HG03378 (cell line): ENCODE measurements around the gene NSF.
"Not testable (repeated sequence)": the region's sequence is repeated elsewhere in the genome, so short reads cannot be mapped to it uniquely, and the experiment has no call there.

Experiments used
- ATAC-seq: cut with Tn5 transposase; IDR thresholded peaks from one replicate; pipeline ENCODE4 v1.9.1; 2021; ENCODE audit warnings: mild to moderate bottlenecking, moderate library complexity; ENCODE audit not compliant: unreplicated experiment

NSF gene

DNA sequence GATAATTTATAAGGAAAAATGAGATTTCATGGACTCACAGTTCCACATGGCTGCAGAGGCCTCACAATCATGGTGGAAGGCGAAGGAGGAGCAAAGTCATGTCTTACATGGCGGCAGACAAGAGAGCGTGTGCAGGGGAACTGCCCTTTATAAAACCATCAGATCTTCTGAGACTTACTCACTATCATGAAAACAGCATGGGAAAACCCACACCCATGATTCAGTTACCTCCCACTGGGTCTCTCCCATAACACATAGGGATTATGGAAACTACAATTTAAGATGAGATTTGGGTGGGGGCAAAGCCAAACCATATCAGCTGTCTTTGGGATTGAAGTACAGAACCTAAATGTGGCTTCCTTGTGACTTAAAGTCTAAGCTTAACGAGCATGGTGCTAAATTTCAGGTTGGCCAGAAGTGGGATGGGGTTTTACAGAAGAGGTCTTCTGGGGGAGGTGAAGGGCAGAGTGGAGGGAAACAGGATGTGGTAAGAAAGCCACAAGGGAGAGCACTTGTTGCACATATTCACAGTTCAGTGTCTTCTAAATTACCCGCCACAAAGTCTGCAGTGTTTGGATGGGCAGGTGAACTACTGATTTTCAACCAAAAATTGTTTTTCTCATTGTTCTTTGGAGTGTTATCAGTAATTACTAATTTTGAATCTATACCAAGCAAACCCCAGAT lies 38.4 kb downstream of the NSF start:
- ATAC-seq, result not testable (repeated sequence)

DNA sequence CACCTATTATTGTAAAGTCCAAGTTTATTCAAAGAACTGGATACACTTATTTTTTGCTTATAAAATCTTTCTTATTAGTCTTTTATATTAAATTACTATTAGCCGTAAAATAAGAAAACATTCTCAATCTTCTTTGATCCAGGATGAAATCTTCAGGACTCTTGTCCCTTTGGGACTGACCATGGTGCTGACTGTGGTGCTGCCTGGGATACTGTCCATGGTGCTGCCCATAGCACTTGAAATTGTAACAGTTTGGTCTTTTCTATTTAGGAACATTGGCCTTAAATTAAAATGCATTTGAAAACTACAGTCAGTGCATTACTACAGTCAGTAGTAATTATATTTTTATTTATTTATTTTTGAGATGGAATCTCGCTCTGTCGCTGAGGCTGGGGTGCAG lies 41.7 kb downstream of the NSF start:
- not testable (repeated sequence) for ATAC-seq

- not testable (repeated sequence) for ATAC-seq
These were observed 44.4 kb downstream of the NSF start for GRCh38 chr17:46634844-46635243.

DNA sequence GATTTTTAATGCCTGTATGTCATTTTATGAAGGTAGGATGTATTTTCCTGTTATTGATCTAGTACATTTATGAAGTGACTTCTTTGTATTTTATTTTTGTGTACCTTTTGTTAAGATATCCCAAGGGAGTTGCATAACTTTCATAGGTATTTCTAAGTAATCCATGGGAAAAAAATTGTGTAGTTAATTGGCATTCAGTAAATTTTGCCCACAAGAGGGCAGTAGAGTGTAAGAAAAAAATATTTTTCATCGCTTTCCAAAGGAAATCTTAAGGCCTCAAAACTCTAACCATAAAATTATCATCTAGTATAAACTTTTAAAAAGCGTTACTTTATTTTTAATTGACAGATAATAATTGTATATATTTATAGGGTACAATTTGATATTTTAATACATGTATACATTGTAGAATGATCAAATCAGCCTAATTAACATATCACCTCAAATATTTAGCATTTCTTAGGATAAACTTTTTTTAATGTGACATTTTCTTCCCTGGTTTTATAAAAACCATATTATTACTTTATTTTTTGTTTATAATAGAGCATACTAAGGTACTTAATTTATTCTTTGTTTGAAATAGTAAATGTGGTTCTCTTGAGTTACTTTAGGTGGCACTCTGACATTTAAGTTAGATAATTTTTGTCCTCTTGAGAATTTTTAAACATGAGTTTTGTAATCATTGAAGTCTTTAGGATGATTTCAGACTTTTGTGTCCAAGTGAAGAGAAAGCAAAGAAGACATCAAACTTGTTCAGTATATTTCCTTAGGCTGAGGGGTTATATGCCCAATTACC lies 51.6 kb downstream of the NSF start:
- not testable (repeated sequence) for ATAC-seq

- ATAC-seq, result not testable (repeated sequence)
These were observed 56.8 kb downstream of the NSF start for GRCh38 chr17:46647251-46647650.

GRCh38 chr17:46647688-46648278 lies 57.3 kb downstream of the NSF start:
- ATAC-seq, result not testable (repeated sequence)

- ATAC-seq, result not testable (repeated sequence)
These were observed 58.8 kb downstream of the NSF start for GRCh38 chr17:46649246-46649645.

DNA sequence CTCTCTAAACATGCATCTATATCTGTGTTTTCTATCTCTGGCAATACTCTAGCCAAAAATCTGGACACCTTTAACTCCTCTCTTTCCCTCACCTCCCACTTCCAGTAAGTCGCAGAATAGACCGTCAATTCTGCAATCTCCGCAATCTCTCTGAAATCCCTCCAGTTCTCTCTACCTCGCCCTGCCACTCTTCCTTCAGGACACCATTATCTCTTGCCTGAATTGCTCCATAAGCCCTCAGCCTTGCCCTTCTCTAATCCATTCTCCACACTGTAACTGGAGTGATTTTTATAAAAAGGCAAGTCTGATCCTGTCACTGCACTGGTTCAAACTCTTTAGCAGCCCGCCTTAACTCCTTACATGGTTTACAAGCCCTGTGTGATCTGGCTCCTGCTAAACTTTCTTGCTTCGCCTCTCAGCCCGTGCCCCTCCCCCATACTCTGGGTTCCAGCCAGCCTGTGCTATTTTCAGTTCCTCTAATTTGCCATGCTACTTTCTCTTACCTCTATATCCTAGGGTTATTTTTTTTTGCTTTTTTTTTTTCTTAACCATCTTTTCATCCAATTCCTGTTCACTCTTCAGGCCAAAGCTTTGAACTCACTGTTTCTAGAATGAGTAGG lies 61.7 kb downstream of the NSF start:
- ATAC-seq, result not testable (repeated sequence)

GRCh38 chr17:46658235-46658634 lies 67.8 kb downstream of the NSF start:
- ATAC-seq, result not testable (repeated sequence)

GRCh38 chr17:46659702-46660101 lies 69.2 kb downstream of the NSF start:
- ATAC-seq, result not testable (repeated sequence)

DNA sequence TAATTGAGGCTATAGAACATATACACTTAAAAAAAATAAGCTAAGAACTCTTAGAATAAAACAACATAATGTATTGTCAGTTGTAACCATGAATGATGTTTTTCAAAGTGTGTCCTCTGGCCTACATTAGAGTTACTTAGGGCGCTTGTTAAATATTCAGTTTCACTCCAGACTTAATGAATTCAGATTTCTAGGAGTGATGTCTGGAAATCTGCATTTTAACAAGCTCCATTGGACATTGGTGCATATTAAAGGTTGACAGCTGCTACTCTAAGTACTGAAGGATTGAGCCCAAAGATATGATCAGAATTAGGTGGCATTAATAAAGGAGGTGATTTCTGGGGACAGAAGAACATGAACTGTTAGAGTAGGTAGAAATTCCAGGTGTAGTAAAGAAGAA lies 72.7 kb downstream of the NSF start:
- not testable (repeated sequence) for ATAC-seq

GRCh38 chr17:46663552-46663951 lies 73.1 kb downstream of the NSF start:
- ATAC-seq, result not testable (repeated sequence)

DNA sequence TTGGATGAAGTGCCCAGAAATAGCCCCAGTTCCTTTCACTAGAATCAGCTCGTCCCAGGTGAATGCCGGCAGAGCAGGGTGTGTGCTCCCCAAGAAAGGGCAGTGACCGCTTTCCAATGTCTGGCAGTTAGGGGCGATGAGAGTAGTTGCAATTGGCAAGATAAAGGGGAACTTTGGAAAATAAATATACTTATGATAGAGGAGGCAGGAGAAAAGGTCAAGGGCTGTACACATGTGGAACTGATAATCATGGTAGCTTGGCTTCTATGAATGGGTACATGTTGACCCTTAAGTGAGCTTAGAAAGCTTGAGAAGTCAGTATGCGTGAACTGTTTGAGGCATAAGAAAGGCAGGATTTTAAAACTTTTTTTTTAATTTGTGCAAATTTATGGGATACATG lies 75.5 kb downstream of the NSF start:
- ATAC-seq, result not testable (repeated sequence)

DNA sequence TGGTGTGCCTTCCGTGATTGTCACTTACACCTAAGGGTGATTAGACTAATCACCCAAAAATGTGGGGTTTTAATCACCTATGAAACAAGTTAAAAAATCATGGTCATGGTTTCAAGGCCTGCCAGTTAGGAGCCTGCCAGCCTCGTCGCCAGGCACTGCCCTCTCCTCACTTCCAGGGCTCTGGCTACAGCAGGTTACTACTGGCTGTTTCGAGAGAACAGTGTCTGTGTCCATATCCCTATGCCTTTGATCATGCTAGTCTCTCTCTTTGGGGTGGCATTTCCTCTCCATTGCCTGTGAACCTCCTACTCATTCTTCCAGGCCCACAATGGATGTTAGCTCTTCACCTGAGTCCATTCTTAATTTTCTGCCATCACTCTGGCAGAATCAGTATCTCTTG lies 80.3 kb downstream of the NSF start:
- ATAC-seq, result not testable (repeated sequence)

DNA sequence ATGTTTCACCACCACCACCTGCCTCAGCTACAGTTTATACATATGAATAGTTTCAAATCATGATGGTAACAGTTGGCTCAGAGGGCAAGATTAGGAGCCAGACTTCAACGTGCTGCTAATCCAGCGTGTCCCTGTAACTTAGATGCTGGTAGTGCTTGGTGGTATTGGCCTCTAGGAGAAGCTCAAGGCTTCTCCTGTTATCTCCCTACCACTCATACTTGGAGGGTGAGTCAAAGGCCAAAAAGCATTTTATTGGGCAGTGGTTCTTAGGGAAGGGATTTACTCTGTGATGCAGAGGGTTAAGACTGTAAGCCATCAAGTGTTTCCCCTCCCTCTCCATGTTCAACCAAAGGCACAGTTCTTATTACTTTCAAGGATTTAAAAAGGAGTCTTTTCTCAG lies 82.3 kb downstream of the NSF start:
- ATAC-seq, result not testable (repeated sequence)

GRCh38 chr17:46677819-46678218 lies 87.3 kb downstream of the NSF start:
- not testable (repeated sequence) for ATAC-seq

GRCh38 chr17:46683653-46684052 lies 93.2 kb downstream of the NSF start:
- not testable (repeated sequence) for ATAC-seq

DNA sequence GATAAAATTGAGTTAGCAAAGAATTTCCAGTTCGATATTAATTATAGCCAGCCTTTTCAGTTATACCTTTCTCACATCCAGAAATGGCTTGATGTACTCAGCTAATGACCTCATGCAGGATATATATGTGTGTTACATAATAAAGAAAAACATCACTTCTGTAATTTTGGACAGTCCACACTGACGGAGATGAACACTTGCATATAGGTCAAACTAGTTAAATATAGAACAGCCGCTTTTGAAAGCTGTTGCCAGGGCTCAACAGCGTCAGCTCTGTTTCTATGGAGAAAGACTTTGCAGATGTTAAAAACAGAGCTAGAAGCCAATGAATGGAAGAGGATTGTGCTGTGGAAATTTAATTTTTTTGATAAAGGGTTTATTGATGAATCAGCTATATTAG lies 94.8 kb downstream of the NSF start:
- ATAC-seq, result not testable (repeated sequence)

DNA sequence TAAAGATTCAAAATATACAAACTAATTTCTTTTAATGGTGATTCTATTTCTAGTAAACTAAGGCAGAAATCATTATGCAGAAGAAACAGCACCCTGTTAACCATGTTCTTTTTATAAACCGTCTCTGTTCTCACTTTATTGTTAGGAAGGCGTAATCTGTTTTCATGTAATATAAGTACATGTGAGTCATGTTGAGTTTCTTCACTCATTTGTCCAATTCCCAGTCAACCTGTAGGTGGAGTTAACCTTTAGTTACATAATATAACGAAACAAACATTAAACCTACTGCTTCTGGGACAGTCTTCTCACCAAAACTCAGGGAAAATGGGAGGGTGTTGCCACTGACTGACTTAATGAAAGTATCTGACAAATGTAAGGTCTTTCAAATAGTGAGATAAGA lies 101.7 kb downstream of the NSF start:
- ATAC-seq, result not testable (repeated sequence)

GRCh38 chr17:46693283-46693682 lies 102.8 kb downstream of the NSF start:
- ATAC-seq, result not testable (repeated sequence)

- not testable (repeated sequence) for ATAC-seq
These were observed 106.1 kb downstream of the NSF start for GRCh38 chr17:46696522-46696921.
